ENCODE results near the gene WSCD2. TPM values are rescaled to one million over a fixed set of nuclear protein-coding genes. Genes with fewer than 3 reads are reported as not detected.

Gene WSCD2
- polyA plus RNA-seq, 1 donor (not counting 4 experiments of a cell fraction or from before 2014, with no cell fraction given), result not detected

- H3K79me2 ChIP-seq (ENCODE audit: control insufficient read depth, insufficient read depth, low read length), result no peaks in the 10 kb centered on the region
- H3K4me1 ChIP-seq (ENCODE audit: control insufficient read depth, extremely low read depth, insufficient read depth, low read length), result no peaks in the 10 kb centered on the region
- no peak overlapping the region for H3K27ac ChIP-seq (ENCODE audit: control insufficient read depth, insufficient read depth, low read length)
- TF ChIP-seq EZH2 (IDR thresholded peaks at IDR 0.05; ENCODE audit: low read length), result no peak
- TF ChIP-seq, protein P1, sequence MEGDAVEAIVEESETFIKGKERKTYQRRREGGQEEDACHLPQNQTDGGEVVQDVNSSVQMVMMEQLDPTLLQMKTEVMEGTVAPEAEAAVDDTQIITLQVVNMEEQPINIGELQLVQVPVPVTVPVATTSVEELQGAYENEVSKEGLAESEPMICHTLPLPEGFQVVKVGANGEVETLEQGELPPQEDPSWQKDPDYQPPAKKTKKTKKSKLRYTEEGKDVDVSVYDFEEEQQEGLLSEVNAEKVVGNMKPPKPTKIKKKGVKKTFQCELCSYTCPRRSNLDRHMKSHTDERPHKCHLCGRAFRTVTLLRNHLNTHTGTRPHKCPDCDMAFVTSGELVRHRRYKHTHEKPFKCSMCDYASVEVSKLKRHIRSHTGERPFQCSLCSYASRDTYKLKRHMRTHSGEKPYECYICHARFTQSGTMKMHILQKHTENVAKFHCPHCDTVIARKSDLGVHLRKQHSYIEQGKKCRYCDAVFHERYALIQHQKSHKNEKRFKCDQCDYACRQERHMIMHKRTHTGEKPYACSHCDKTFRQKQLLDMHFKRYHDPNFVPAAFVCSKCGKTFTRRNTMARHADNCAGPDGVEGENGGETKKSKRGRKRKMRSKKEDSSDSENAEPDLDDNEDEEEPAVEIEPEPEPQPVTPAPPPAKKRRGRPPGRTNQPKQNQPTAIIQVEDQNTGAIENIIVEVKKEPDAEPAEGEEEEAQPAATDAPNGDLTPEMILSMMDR (optimal IDR thresholded peaks at IDR 0.05 in 1 of 3, IDR thresholded peaks at IDR 0.05 in 1 of 3, conservative IDR thresholded peaks at IDR 0.05 in 1 of 3; ENCODE audit: extremely low read depth in 1 of 3, insufficient read depth in 2 of 3, low read length in 3 of 3), result no peak
- no peak overlapping the region for H3K4me3 ChIP-seq (ENCODE audit: control insufficient read depth in 2 of 3, extremely low read depth in 1 of 3, insufficient read depth in 2 of 3, low read depth in 1 of 3, low read length in 3 of 3)
- DNase-seq (ENCODE audit: low read depth, low spot score) (no peak), FAIRE-seq (no peak)
- no peak overlapping the region for H2AFZ ChIP-seq (ENCODE audit: control insufficient read depth, low read length)
- no peaks in the 10 kb centered on the region for H4K20me1 ChIP-seq (ENCODE audit: control insufficient read depth, extremely low read depth, insufficient read depth, low read length)
- H3K9me1 ChIP-seq (ENCODE audit: control insufficient read depth, extremely low read depth, insufficient read depth, low read length), result no peaks in the 10 kb centered on the region
- H3K36me3 ChIP-seq (ENCODE audit: control insufficient read depth in 2 of 2, extremely low read depth in 1 of 2, insufficient read depth in 2 of 2, low read length in 2 of 2), result no peaks in the 10 kb centered on the region
- H3K4me2 ChIP-seq (ENCODE audit: control insufficient read depth, extremely low read depth, insufficient read depth, low read depth, low read length), result no peak overlapping the region
- dilution Hi-C loops (cut with MboI; ENCODE audit: extremely low pct_ligation_motif_present, low sequenced_read_pairs), result no loop called here
- H3K27me3 ChIP-seq (ENCODE audit: control insufficient read depth, extremely low read depth, insufficient read depth, low read length), result no peaks in the 10 kb centered on the region
- no peaks in the 10 kb centered on the region for H3K9me3 ChIP-seq (ENCODE audit: control insufficient read depth, low read depth, low read length)
- H3K9ac ChIP-seq (ENCODE audit: control insufficient read depth, extremely low read depth, insufficient read depth, low read length), result no peak overlapping the region
Observed at GRCh38 chr12:108182096-108182495, 53.0 kb downstream of the WSCD2 start.

GRCh38 chr12:108185002-108185401, 55.9 kb downstream of the WSCD2 start:
- no peaks in the 10 kb centered on the region for H3K36me3 ChIP-seq (ENCODE audit: control insufficient read depth in 2 of 2, extremely low read depth in 1 of 2, insufficient read depth in 2 of 2, low read length in 2 of 2)
- TF ChIP-seq EZH2 (IDR thresholded peaks at IDR 0.05; ENCODE audit: low read length), result no peak
- TF ChIP-seq, protein P1 (optimal IDR thresholded peaks at IDR 0.05 in 1 of 3, IDR thresholded peaks at IDR 0.05 in 1 of 3, conservative IDR thresholded peaks at IDR 0.05 in 1 of 3; ENCODE audit: extremely low read depth in 1 of 3, insufficient read depth in 2 of 3, low read length in 3 of 3), result no peak
- dilution Hi-C loops (cut with MboI; ENCODE audit: extremely low pct_ligation_motif_present, low sequenced_read_pairs), result no loop called here
- H3K4me3 ChIP-seq (ENCODE audit: control insufficient read depth in 2 of 3, extremely low read depth in 1 of 3, insufficient read depth in 2 of 3, low read depth in 1 of 3, low read length in 3 of 3), result no peak overlapping the region
- H2AFZ ChIP-seq (ENCODE audit: control insufficient read depth, low read length), result no peak overlapping the region
- no peaks in the 10 kb centered on the region for H3K9me3 ChIP-seq (ENCODE audit: control insufficient read depth, low read depth, low read length)
- H4K20me1 ChIP-seq (ENCODE audit: control insufficient read depth, extremely low read depth, insufficient read depth, low read length), result no peaks in the 10 kb centered on the region
- H3K27me3 ChIP-seq (ENCODE audit: control insufficient read depth, extremely low read depth, insufficient read depth, low read length), result no peaks in the 10 kb centered on the region
- no peaks in the 10 kb centered on the region for H3K4me1 ChIP-seq (ENCODE audit: control insufficient read depth, extremely low read depth, insufficient read depth, low read length)
- FAIRE-seq (no peak), DNase-seq (ENCODE audit: low read depth, low spot score) (no peak)
- no peak overlapping the region for H3K4me2 ChIP-seq (ENCODE audit: control insufficient read depth, extremely low read depth, insufficient read depth, low read depth, low read length)
- H3K9me1 ChIP-seq (ENCODE audit: control insufficient read depth, extremely low read depth, insufficient read depth, low read length), result no peaks in the 10 kb centered on the region
- no peak overlapping the region for H3K27ac ChIP-seq (ENCODE audit: control insufficient read depth, insufficient read depth, low read length)
- H3K79me2 ChIP-seq (ENCODE audit: control insufficient read depth, insufficient read depth, low read length), result no peaks in the 10 kb centered on the region
- no peak overlapping the region for H3K9ac ChIP-seq (ENCODE audit: control insufficient read depth, extremely low read depth, insufficient read depth, low read length)
